H9 (cell line): ENCODE measurements around the gene DHRS4L2. TPM values are rescaled to one million over a fixed set of nuclear protein-coding genes. Genes with fewer than 3 reads are reported as not detected.

Source experiments
- DNase-seq: peaks from one replicate; pipeline ENCODE4 v3.0.0-alpha.2; 2017
- H2AFZ ChIP-seq: one replicate; pipeline ENCODE4 v1.6.1; 2013; ENCODE audit warnings: mild to moderate bottlenecking, low read length, control low read depth, moderate library complexity
- H2AK5ac ChIP-seq: 2 replicates; pipeline ENCODE4 v1.6.1; 2013; ENCODE audit warnings: low read length, control low read depth, mixed read lengths; ENCODE audit not compliant: insufficient read length
- H2BK120ac ChIP-seq: one replicate; pipeline ENCODE4 v1.6.1; 2013; ENCODE audit warnings: low read depth, mild to moderate bottlenecking, low read length, control low read depth, inconsistent platforms; ENCODE audit not compliant: poor library complexity, severe bottlenecking
- H2BK12ac ChIP-seq: 2 replicates; pipeline ENCODE4 v1.6.1; 2013; ENCODE audit warnings: low read length, control low read depth, mixed read lengths, low read depth; ENCODE audit not compliant: insufficient read length
- H2BK15ac ChIP-seq: 2 replicates; pipeline ENCODE4 v1.6.1; 2013; ENCODE audit warnings: low read depth, low read length, control low read depth
- H2BK20ac ChIP-seq: one replicate; pipeline ENCODE4 v1.6.1; 2013; ENCODE audit warnings: low read depth, mild to moderate bottlenecking, low read length, control low read depth, inconsistent platforms; ENCODE audit not compliant: poor library complexity, severe bottlenecking
- H2BK5ac ChIP-seq: 2 replicates; pipeline ENCODE4 v1.6.1; 2013; ENCODE audit warnings: low read length, control low read depth, mixed read lengths; ENCODE audit not compliant: insufficient read length
- H3K14ac ChIP-seq: 2 replicates; pipeline ENCODE4 v1.6.1; 2013; ENCODE audit warnings: low read length, control low read depth; ENCODE audit not compliant: insufficient read depth
- H3K18ac ChIP-seq: 2 replicates; pipeline ENCODE4 v1.6.1; 2013; ENCODE audit warnings: low read depth, mild to moderate bottlenecking, mixed read lengths, low read length, control low read depth; ENCODE audit not compliant: insufficient read length
- H3K23ac ChIP-seq: 2 replicates; pipeline ENCODE4 v1.6.1; 2013; ENCODE audit warnings: low read length, control low read depth, mixed read lengths, low read depth; ENCODE audit not compliant: insufficient read length
- H3K23me2 ChIP-seq: 2 replicates; pipeline ENCODE4 v1.6.1; 2013; ENCODE audit warnings: low read depth, mild to moderate bottlenecking, mixed read lengths, low read length, control low read depth; ENCODE audit not compliant: insufficient read length, poor library complexity, severe bottlenecking
- H3K27ac ChIP-seq: 2 replicates; pipeline ENCODE4 v1.5.1; 2013; ENCODE audit warnings: low read length, control low read depth, mixed read lengths, low read depth; ENCODE audit not compliant: insufficient read length
- H3K27me3 ChIP-seq: 2 replicates; pipeline ENCODE4 v1.6.1; 2013; ENCODE audit warnings: low read length, control low read depth, inconsistent platforms; ENCODE audit not compliant: insufficient read depth
- H3K4ac ChIP-seq: 2 replicates; pipeline ENCODE4 v1.6.1; 2013; ENCODE audit warnings: low read depth, mild to moderate bottlenecking, control low read depth, inconsistent platforms, low read length, moderate library complexity
- H3K4me1 ChIP-seq: 2 replicates; pipeline ENCODE4 v1.6.1; 2013; ENCODE audit warnings: low read length, control low read depth, inconsistent platforms; ENCODE audit not compliant: insufficient read depth
- H3K4me2 ChIP-seq: 2 replicates; pipeline ENCODE4 v1.6.1; 2013; ENCODE audit warnings: low read length, control low read depth, mixed read lengths; ENCODE audit not compliant: insufficient read length, insufficient read depth
- H3K56ac ChIP-seq: 2 replicates; pipeline ENCODE4 v1.6.1; 2013; ENCODE audit warnings: low read depth, mild to moderate bottlenecking, mixed read lengths, low read length, control low read depth; ENCODE audit not compliant: insufficient read length
- H3K79me1 ChIP-seq: 2 replicates; pipeline ENCODE4 v1.6.1; 2013; ENCODE audit warnings: low read depth, mild to moderate bottlenecking, moderate library complexity, low read length, control low read depth, inconsistent platforms; ENCODE audit not compliant: insufficient read depth, poor library complexity, severe bottlenecking
- H3K79me2 ChIP-seq: 2 replicates; pipeline ENCODE4 v1.6.1; 2013; ENCODE audit warnings: low read length, control low read depth, inconsistent platforms; ENCODE audit not compliant: insufficient read depth
- H3K9ac ChIP-seq: 2 replicates; pipeline ENCODE4 v1.6.1; 2013; ENCODE audit warnings: low read length, control low read depth, mixed read lengths; ENCODE audit not compliant: insufficient read length; ENCODE audit errors: extremely low read depth
- H3K9me3 ChIP-seq: one replicate; pipeline ENCODE4 v1.6.1; 2013; ENCODE audit warnings: low read depth, low read length, inconsistent platforms; ENCODE audit not compliant: control insufficient read depth
- H3T11ph ChIP-seq: one replicate; pipeline ENCODE4 v1.6.1; 2013; ENCODE audit warnings: mild to moderate bottlenecking, low read length, control low read depth, inconsistent platforms
- H4K20me1 ChIP-seq: one replicate; pipeline ENCODE4 v1.6.1; 2013; ENCODE audit not compliant: control insufficient read depth, insufficient read length, insufficient read depth
- H4K5ac ChIP-seq: 2 replicates; pipeline ENCODE4 v1.6.1; 2013; ENCODE audit warnings: low read depth, mild to moderate bottlenecking, mixed read lengths, low read length, control low read depth; ENCODE audit not compliant: insufficient read length
- H4K8ac ChIP-seq: replicated peaks from 2 replicates; pipeline ENCODE4 v1.6.1; 2013; ENCODE audit warnings: low read length, control low read depth, mixed read lengths, low read depth; ENCODE audit not compliant: insufficient read length
- H4K91ac ChIP-seq: 2 replicates; pipeline ENCODE4 v1.6.1; 2013; ENCODE audit warnings: low read depth, mild to moderate bottlenecking, moderate library complexity, mixed read lengths, low read length, control low read depth; ENCODE audit not compliant: insufficient read length
- H3K27ac Mint-ChIP-seq, 3 experiments: 2 replicates in 2 of 3; 3 replicates in 1 of 3; pipeline ENCODE4 v1.8.0; 2020 to 2021; ENCODE audit warnings: mixed read lengths in 3 of 3, mild to moderate bottlenecking in 1 of 3, moderate library complexity in 1 of 3
- H3K27me3 Mint-ChIP-seq: 2 replicates; pipeline ENCODE4 v1.8.0; 2021; ENCODE audit warnings: low read depth, mild to moderate bottlenecking, moderate library complexity, mixed read lengths
- H3K36me3 Mint-ChIP-seq, 3 experiments: 2 replicates in 2 of 3; 3 replicates in 1 of 3; pipeline ENCODE4 v1.8.0; 2020 to 2021; ENCODE audit warnings: low read depth in 3 of 3, mixed read lengths in 3 of 3; ENCODE audit not compliant: insufficient read depth in 1 of 3
- H3K4me1 Mint-ChIP-seq, 2 experiments: 2 replicates each; pipeline ENCODE4 v1.8.0; 2020; ENCODE audit warnings: mixed read lengths in 2 of 2
- H3K4me3 Mint-ChIP-seq, 2 experiments: 2 replicates in 1 of 2; 3 replicates in 1 of 2; pipeline ENCODE4 v1.8.0; 2020 to 2021; ENCODE audit warnings: mild to moderate bottlenecking in 2 of 2, mixed read lengths in 2 of 2, moderate library complexity in 1 of 2
- H3K9me3 Mint-ChIP-seq, 2 experiments: 2 replicates in 1 of 2; 3 replicates in 1 of 2; pipeline ENCODE4 v1.8.0; 2020; ENCODE audit warnings: mild to moderate bottlenecking in 2 of 2, mixed read lengths in 2 of 2, moderate library complexity in 1 of 2
- WGBS: extraction: QIAGEN DNeasy Blood & Tissue Kit; methylation state at CpG from one replicate; pipeline ENCODE4 v1.1.7; 2013; ENCODE audit warnings: missing lambda C conversion rate, low lambda C conversion rate, mixed read lengths; ENCODE audit not compliant: insufficient read length; ENCODE audit errors: extremely low coverage; 5-methylcytosine and 5-hydroxymethylcytosine counted together
- total RNA-seq: library from RNA; stranded (reverse); gene quantifications from 2 replicates; pipeline ENCODE4 v1.2.1, GENCODE V29; 2021
- TF ChIP-seq, protein P1 (sequence below): fragments of 200-600 bp; sonication (generic); conservative IDR thresholded peaks from 3 replicates; pipeline ENCODE4 v1.8.0; 2021; ENCODE audit warnings: antibody characterized with exemption, mild to moderate bottlenecking

DHRS4L2 gene
- total RNA-seq, 1 experiment from 2014 or later = 10.2 TPM

DNA sequence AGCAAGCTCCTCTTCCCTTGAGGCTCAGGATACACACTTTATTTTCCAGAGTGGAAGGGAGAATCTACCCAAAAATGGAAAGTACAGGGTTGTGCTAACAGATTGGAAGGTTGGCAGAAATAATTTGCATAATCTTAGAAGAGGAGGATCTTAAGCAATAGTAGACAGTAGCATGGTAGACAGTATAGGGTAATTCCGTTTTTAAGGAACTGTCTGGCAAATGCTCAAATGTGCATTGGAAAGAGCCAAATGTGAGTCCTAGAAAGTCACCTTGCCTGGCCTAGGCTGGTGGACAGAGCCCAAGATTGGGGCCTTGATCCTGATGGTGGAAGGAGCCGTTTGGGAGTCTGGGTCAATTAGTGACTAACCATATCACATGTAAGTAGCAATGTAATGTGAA lies 50.0 kb downstream of the DHRS4L2 start:
- TF ChIP-seq, protein P1, sequence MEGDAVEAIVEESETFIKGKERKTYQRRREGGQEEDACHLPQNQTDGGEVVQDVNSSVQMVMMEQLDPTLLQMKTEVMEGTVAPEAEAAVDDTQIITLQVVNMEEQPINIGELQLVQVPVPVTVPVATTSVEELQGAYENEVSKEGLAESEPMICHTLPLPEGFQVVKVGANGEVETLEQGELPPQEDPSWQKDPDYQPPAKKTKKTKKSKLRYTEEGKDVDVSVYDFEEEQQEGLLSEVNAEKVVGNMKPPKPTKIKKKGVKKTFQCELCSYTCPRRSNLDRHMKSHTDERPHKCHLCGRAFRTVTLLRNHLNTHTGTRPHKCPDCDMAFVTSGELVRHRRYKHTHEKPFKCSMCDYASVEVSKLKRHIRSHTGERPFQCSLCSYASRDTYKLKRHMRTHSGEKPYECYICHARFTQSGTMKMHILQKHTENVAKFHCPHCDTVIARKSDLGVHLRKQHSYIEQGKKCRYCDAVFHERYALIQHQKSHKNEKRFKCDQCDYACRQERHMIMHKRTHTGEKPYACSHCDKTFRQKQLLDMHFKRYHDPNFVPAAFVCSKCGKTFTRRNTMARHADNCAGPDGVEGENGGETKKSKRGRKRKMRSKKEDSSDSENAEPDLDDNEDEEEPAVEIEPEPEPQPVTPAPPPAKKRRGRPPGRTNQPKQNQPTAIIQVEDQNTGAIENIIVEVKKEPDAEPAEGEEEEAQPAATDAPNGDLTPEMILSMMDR = no peak
- H3K36me3 Mint-ChIP-seq = no peaks in the 10 kb centered on the region
- Histone ChIP-seq H3K4me1 (no peaks in the 10 kb centered on the region), H3K79me1 (no peaks in the 10 kb centered on the region), H3K4me2 (no peak overlapping the region), H3K56ac (no peak overlapping the region), H3K4ac (no peak overlapping the region), H4K20me1 (no peaks in the 10 kb centered on the region), H3K23ac (no peak overlapping the region), H3K18ac (no peak overlapping the region), H2BK120ac (no peak overlapping the region), H3T11ph (no peak overlapping the region), H2AK5ac (no peak overlapping the region), H2BK15ac (no peak overlapping the region), H4K8ac (no peak overlapping the region), H2BK12ac (no peak overlapping the region), H3K9ac (no peak overlapping the region), H3K14ac (no peak overlapping the region), H3K23me2 (peaks cover 5% of the 10 kb centered on the region), H2BK5ac (no peak overlapping the region), H3K79me2 (no peaks in the 10 kb centered on the region), H2AFZ (no peak overlapping the region), H2BK20ac (no peak overlapping the region), H4K91ac (no peak overlapping the region), H4K5ac (no peak overlapping the region), H3K27me3 (no peaks in the 10 kb centered on the region), H3K27ac (no peak overlapping the region), H3K9me3 (no peaks in the 10 kb centered on the region)
- peaks cover 0 to 5% of the 10 kb centered on the region in 2 experiments; a peak in 3 of 5 replicates for H3K9me3 Mint-ChIP-seq
- no peak overlapping the region for H3K4me3 Mint-ChIP-seq
- no peak overlapping the region for H3K27ac Mint-ChIP-seq
- no CpG with 5 or more reads among the region's 2 CpGs for WGBS
- no peak for DNase-seq
- H3K27me3 Mint-ChIP-seq = peaks cover 15% of the 10 kb centered on the region
- H3K4me1 Mint-ChIP-seq = peaks cover 13 to 19% of the 10 kb centered on the region in 2 experiments
